Adrenal gland (tissue), 12 donors: ENCODE data around the gene VGLL4. TPM values are rescaled to one million over a fixed set of nuclear protein-coding genes. Genes with fewer than 3 reads are reported as not detected.

Experiments
- DNase-seq, 7 donors: peaks; one replicate each; pipeline ENCODE4 v3.0.0-alpha.2; 2019 to 2020
- H3K27ac ChIP-seq, 5 donors: fragments of 200-600 bp; sonication (generic) in 4 of 5; 1 replicate in 3 of 5; 2 replicates in 2 of 5; pipeline versions ENCODE4 v1.5.1 to v1.8.0; 2016 to 2020; ENCODE audit warnings: mild to moderate bottlenecking in 1 of 5
- H3K27me3 ChIP-seq: fragments of 200-600 bp; 2 replicates; pipeline ENCODE4 v1.8.0; 2021
- H3K36me3 ChIP-seq, 2 donors: fragments of 200-600 bp; replicated peaks in 1 of 2; 1 replicate in 1 of 2; 2 replicates in 1 of 2; pipeline versions ENCODE4 v1.5.1 to v1.8.0; 2018 to 2022
- H3K4me1 ChIP-seq, 2 donors: fragments of 200-600 bp; replicated peaks in 1 of 2; 1 replicate in 1 of 2; 2 replicates in 1 of 2; pipeline versions ENCODE4 v1.5.1 to v1.8.0; 2018 to 2021
- H3K4me3 ChIP-seq, 4 donors: fragments of 200-600 bp; sonication (generic) in 3 of 4; one replicate each; pipeline ENCODE4 v1.5.1; 2016 to 2018
- H3K9me3 ChIP-seq, 3 donors: fragments of 200-600 bp; sonication (generic) in 1 of 3; replicated peaks in 1 of 3; 1 replicate in 2 of 3; 2 replicates in 1 of 3; pipeline versions ENCODE4 v1.5.1 to v1.8.0; 2016 to 2021
- CTCF ChIP-seq, 6 experiments: fragments of 450-650 bp in 4 of 6; fragments of 200-600 bp in 2 of 6; sonication (generic) in 1 of 6; IDR thresholded peaks; 1 replicate in 5 of 6; 2 replicates in 1 of 6; pipeline versions ENCODE4 v1.5.1 to v1.8.0; 2016 to 2021; ENCODE audit warnings: antibody characterized with exemption in 6 of 6, mild to moderate bottlenecking in 2 of 6, moderate library complexity in 1 of 6
- POLR2A ChIP-seq, 2 donors: fragments of 450-650 bp; IDR thresholded peaks; one replicate each; pipeline ENCODE4 v1.6.1; 2017; ENCODE audit warnings: antibody characterized with exemption in 2 of 2, mild to moderate bottlenecking in 2 of 2, moderate library complexity in 1 of 2
- WGBS, 4 donors: extraction: QIAGEN DNeasy Blood & Tissue Kit in 2 of 4; methylation state at CpG; one replicate each; pipeline versions ENCODE4 v1.1.5 to v1.1.7; 2013 to 2017; 5-methylcytosine and 5-hydroxymethylcytosine counted together
- intact Hi-C, 2 donors: fragments of 100-400 bp; cut with DNase I; formaldehyde crosslinking; loops; one replicate each; pipeline versions ENCODE4 v1.14.1 to v1.15.0; 2022 to 2023
- polyA plus RNA-seq, 3 donors: library from polyadenylated mRNA; stranded (reverse); fragments of 200-250 nt in 2 of 3; fragments of 350-450 nt in 1 of 3; fragmentation: Illumina TruSeq in 1 of 3; extraction: RNeasy Lipid Tissue Mini Kit (QIAGEN cat#74804) in 1 of 3; gene quantifications; one replicate each; pipeline ENCODE4 v1.2.3, GENCODE V29; 2013 to 2014
- total RNA-seq, 9 donors: library from RNA; depleted of rRNA in 4 of 9; stranded (reverse); fragments of >200 nt in 4 of 9; fragments of 120-200 nt in 1 of 9; fragmentation: NEBNext Ultra II Directional in 1 of 9; extraction: Animal tissue kit (Norgen Biotek cat#: 25700) in 1 of 9; gene quantifications; one replicate each; pipeline versions ENCODE4 v1.1.0 to v1.2.4, GENCODE V29; 2013 to 2023
- donor health status: healthy with polysubstance abuse.
- donor health status: Bipolar disorder and iron deficiency.
- donor health status: DM: yes; HTN: yes; CAD: no.
- donor health status: DM: no; HTN: no; CAD: no.
- donor health status: DM: no; HTN: no; CAD: no.
- donor health status: DM: yes; HTN: yes; CAD: no.

Gene VGLL4
- total and polyA plus RNA-seq, 12 donors: 38.3 to 153 (median 86.4) TPM

- TF ChIP-seq CTCF (IDR thresholded peaks at IDR 0.05): no peak
- DNase-seq: no peak
Observed at GRCh38 chr3:11610044-11610671, 33.6 kb downstream of the VGLL4 start.

GRCh38 chr3:11609481-11609880 is 34.2 kb downstream of the VGLL4 start:
- Histone ChIP-seq H3K27ac (peak overlapping the region in 2 of 5 donors; percentile 17 to 18), H3K9me3 (no peaks in the 10 kb centered on the region), H3K36me3 (no peaks in the 10 kb centered on the region), H3K4me1 (peaks cover 30 to 62% of the 10 kb centered on the region in 2 donors), H3K4me3 (no peak overlapping the region), H3K27me3 (no peaks in the 10 kb centered on the region)
- DNase-seq: no peak
- 68 to 75% (median 69%) methylated on average over 6 to 9 of the region's 9 CpGs for WGBS, 4 donors
- intact Hi-C loops: no loop called here
- TF ChIP-seq POLR2A (IDR thresholded peaks at IDR 0.05) (no peak), CTCF (IDR thresholded peaks at IDR 0.05) (no peak)

More at GRCh38 chr3:11610044-11610671, 33.6 kb downstream of the VGLL4 start:
- H3K4me1 ChIP-seq: peaks cover 29 to 62% of the 10 kb centered on the region in 2 donors
- intact Hi-C loops: no loop called here
- no peaks in the 10 kb centered on the region for H3K36me3 ChIP-seq
- peak overlapping the region in 2 of 5 donors; percentile 17 to 18 for H3K27ac ChIP-seq
- no peak overlapping the region for H3K4me3 ChIP-seq
- no peaks in the 10 kb centered on the region for H3K27me3 ChIP-seq
- no peaks in the 10 kb centered on the region for H3K9me3 ChIP-seq
- 58 to 69% (median 65%) methylated on average over 22 to 23 of the region's 23 CpGs for WGBS, 4 donors

GRCh38 chr3:11607816-11608215 is 35.9 kb downstream of the VGLL4 start:
- Histone ChIP-seq H3K4me3 (no peak overlapping the region), H3K9me3 (no peaks in the 10 kb centered on the region), H3K27ac (peak overlapping the region in 3 of 5 donors; percentile 18 to 34 (median 18)), H3K27me3 (no peaks in the 10 kb centered on the region), H3K36me3 (no peaks in the 10 kb centered on the region), H3K4me1 (peaks cover 30 to 62% of the 10 kb centered on the region in 2 donors)
- TF ChIP-seq CTCF (IDR thresholded peaks at IDR 0.05) (no peak), POLR2A (IDR thresholded peaks at IDR 0.05) (no peak)
- intact Hi-C loops: no loop called here
- DNase-seq: no peak
- 28 to 34% (median 29%) methylated on average over 3 of the region's 3 CpGs for WGBS, 4 donors

- peak overlapping the region in 2 of 5 donors; percentile 18 to 28 for H3K27ac ChIP-seq
- WGBS, 4 donors: 73 to 86% (median 80%) methylated on average over 6 of the region's 6 CpGs
Observed at GRCh38 chr3:11606865-11607440, 36.8 kb downstream of the VGLL4 start.

More at GRCh38 chr3:11606865-11607440, 36.8 kb downstream of the VGLL4 start:
- no peaks in the 10 kb centered on the region for H3K36me3 ChIP-seq
- TF ChIP-seq POLR2A (IDR thresholded peaks at IDR 0.05) (no peak), CTCF (IDR thresholded peaks at IDR 0.05) (no peak)
- peaks cover 26 to 57% of the 10 kb centered on the region in 2 donors for H3K4me1 ChIP-seq
- no peaks in the 10 kb centered on the region for H3K9me3 ChIP-seq
- intact Hi-C loops: no loop called here
- no peaks in the 10 kb centered on the region for H3K27me3 ChIP-seq
- DNase-seq: no peak
- no peak overlapping the region for H3K4me3 ChIP-seq
